ENCODE measurements around the gene VCPKMT.
A peak's percentile ranks its signal among the peaks of the same experiment; 100 is the strongest.

VCPKMT gene

DNA sequence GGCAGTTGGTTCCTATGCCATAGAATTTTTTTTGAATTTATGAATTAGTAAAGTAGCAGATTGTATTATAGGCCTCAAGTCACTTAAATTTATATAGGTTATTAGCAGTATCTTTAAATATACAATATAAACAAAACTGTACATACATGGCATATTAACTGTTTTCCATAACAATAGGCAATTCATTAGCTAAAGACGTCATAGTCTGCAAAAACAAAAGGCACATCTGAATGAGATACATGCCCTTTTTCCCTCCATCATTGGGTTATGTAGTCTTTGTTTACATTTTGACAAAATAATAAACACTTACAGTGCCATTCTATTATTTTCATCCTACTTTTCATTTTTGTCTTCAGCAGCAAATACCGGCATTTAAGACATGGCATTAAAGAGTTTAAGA is 1.1 kb upstream of the VCPKMT start:
- peaks cover 32% of the 10 kb centered on the region for H3K4me1 ChIP-seq (ENCODE audit: low read length)
- H3K9ac ChIP-seq (ENCODE audit: low read length) = no peak overlapping the region
- no peak overlapping the region for H3K4me3 ChIP-seq (ENCODE audit: low read length)
- H2AFZ ChIP-seq (ENCODE audit: low read depth, low read length) = no peak overlapping the region
- no peaks in the 10 kb centered on the region for H3K27me3 ChIP-seq (ENCODE audit: low read depth, low read length)
- H3K4me2 ChIP-seq (ENCODE audit: low read length) = no peak overlapping the region
- H3K9me3 ChIP-seq (ENCODE audit: insufficient read depth, low read length) = no peaks in the 10 kb centered on the region
- no peak overlapping the region for H3K27ac ChIP-seq (ENCODE audit: low read length)
- peaks cover 13% of the 10 kb centered on the region for H3K36me3 ChIP-seq (replicated peaks; ENCODE audit: low read depth, low read length)
- no peaks in the 10 kb centered on the region for H4K20me1 ChIP-seq (ENCODE audit: insufficient read depth, low read length)
- H3K79me2 ChIP-seq (ENCODE audit: low read length) = peaks cover 34% of the 10 kb centered on the region
- TF ChIP-seq, protein P1, sequence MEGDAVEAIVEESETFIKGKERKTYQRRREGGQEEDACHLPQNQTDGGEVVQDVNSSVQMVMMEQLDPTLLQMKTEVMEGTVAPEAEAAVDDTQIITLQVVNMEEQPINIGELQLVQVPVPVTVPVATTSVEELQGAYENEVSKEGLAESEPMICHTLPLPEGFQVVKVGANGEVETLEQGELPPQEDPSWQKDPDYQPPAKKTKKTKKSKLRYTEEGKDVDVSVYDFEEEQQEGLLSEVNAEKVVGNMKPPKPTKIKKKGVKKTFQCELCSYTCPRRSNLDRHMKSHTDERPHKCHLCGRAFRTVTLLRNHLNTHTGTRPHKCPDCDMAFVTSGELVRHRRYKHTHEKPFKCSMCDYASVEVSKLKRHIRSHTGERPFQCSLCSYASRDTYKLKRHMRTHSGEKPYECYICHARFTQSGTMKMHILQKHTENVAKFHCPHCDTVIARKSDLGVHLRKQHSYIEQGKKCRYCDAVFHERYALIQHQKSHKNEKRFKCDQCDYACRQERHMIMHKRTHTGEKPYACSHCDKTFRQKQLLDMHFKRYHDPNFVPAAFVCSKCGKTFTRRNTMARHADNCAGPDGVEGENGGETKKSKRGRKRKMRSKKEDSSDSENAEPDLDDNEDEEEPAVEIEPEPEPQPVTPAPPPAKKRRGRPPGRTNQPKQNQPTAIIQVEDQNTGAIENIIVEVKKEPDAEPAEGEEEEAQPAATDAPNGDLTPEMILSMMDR (IDR thresholded peaks at IDR 0.05; ENCODE audit: low read depth, low read length) = no peak
- no peak for TF ChIP-seq EZH2phosphoT487 (IDR thresholded peaks at IDR 0.05; ENCODE audit: low read depth)

DNA sequence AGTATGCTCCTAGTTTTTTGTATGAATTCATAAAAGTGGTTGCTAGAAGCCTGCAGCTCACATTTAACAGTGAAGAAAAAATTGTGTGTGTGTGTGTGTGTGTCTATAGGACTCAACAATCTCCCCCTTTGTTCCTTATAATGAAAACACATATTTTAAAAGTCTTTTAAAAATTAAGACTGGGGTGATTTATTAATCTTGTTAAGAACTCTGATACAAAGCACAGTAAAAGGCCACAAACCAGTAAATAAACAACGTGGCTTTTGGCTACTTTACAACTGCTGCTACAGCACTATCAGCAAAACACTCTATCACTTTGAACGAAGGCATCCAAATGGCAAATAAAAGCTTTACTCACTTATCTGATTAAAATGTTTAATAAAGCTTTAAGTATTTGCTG is 594 bp upstream of the VCPKMT start:
- Histone ChIP-seq H3K9ac (ENCODE audit: low read length) (peak overlapping the region; percentile 80), H3K4me1 (ENCODE audit: low read length) (peaks cover 32% of the 10 kb centered on the region), H3K27me3 (ENCODE audit: low read depth, low read length) (no peaks in the 10 kb centered on the region), H3K4me3 (ENCODE audit: low read length) (peak overlapping the region; percentile 85), H2AFZ (ENCODE audit: low read depth, low read length) (peak overlapping the region; percentile 80), H3K79me2 (ENCODE audit: low read length) (peaks cover 36% of the 10 kb centered on the region), H3K4me2 (ENCODE audit: low read length) (peak overlapping the region; percentile 89), H3K27ac (ENCODE audit: low read length) (peak overlapping the region; percentile 68), H3K36me3 (replicated peaks; ENCODE audit: low read depth, low read length) (peaks cover 16% of the 10 kb centered on the region), H3K9me3 (ENCODE audit: insufficient read depth, low read length) (no peaks in the 10 kb centered on the region), H4K20me1 (ENCODE audit: insufficient read depth, low read length) (no peaks in the 10 kb centered on the region)
- TF ChIP-seq, protein P1 (IDR thresholded peaks at IDR 0.05; ENCODE audit: low read depth, low read length) = no peak
- no peak for TF ChIP-seq EZH2phosphoT487 (IDR thresholded peaks at IDR 0.05; ENCODE audit: low read depth)

DNA sequence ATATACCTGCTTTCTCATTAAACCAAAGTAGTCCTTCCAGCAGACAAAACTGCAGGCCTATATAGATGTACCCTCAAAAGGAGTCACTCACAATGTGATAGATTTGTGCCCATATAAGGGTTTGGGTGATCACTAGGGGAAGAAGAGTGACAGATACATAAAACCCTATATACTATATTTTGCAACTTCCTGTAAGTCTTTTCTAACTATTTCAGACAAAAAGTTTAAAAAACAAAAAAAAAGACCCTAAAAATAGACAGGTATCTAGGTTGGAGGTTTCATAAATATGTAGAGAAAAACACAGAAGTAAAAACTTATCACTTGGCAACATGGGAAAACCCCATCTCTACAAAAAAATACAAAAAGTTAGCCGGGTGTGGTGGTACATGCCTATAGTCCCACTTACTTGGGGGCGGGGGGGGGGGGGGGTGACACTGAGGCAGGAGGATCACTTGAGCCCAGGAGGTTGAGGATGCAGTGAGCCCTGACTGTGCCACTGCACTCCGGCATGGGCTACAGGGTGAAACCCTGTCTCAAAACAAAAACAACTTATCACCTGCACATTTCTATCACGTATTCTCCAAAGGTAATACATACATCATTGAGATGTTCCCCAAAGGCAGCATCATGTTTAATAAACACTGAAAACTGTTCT is 2.9 kb downstream of the VCPKMT start:
- no peaks in the 10 kb centered on the region for H4K20me1 ChIP-seq (ENCODE audit: insufficient read depth, low read length)
- no peak for TF ChIP-seq EZH2phosphoT487 (IDR thresholded peaks at IDR 0.05; ENCODE audit: low read depth)
- TF ChIP-seq, protein P1 (IDR thresholded peaks at IDR 0.05; ENCODE audit: low read depth, low read length) = no peak
- H3K27ac ChIP-seq (ENCODE audit: low read length) = peak overlapping the region; percentile 80
- H3K4me2 ChIP-seq (ENCODE audit: low read length) = peak overlapping the region; percentile 48
- H3K4me1 ChIP-seq (ENCODE audit: low read length) = peaks cover 32% of the 10 kb centered on the region
- H3K36me3 ChIP-seq (replicated peaks; ENCODE audit: low read depth, low read length) = peaks cover 43% of the 10 kb centered on the region
- peak overlapping the region; percentile 21; the same call in 1 of the 2 replicates for H3K4me3 ChIP-seq (ENCODE audit: low read length)
- H2AFZ ChIP-seq (ENCODE audit: low read depth, low read length) = no peak overlapping the region
- H3K9ac ChIP-seq (ENCODE audit: low read length) = peak overlapping the region; percentile 36; the same call in 1 of the 2 replicates
- H3K79me2 ChIP-seq (ENCODE audit: low read length) = peaks cover 52% of the 10 kb centered on the region
- no peaks in the 10 kb centered on the region for H3K9me3 ChIP-seq (ENCODE audit: insufficient read depth, low read length)
- H3K27me3 ChIP-seq (ENCODE audit: low read depth, low read length) = no peaks in the 10 kb centered on the region

DNA sequence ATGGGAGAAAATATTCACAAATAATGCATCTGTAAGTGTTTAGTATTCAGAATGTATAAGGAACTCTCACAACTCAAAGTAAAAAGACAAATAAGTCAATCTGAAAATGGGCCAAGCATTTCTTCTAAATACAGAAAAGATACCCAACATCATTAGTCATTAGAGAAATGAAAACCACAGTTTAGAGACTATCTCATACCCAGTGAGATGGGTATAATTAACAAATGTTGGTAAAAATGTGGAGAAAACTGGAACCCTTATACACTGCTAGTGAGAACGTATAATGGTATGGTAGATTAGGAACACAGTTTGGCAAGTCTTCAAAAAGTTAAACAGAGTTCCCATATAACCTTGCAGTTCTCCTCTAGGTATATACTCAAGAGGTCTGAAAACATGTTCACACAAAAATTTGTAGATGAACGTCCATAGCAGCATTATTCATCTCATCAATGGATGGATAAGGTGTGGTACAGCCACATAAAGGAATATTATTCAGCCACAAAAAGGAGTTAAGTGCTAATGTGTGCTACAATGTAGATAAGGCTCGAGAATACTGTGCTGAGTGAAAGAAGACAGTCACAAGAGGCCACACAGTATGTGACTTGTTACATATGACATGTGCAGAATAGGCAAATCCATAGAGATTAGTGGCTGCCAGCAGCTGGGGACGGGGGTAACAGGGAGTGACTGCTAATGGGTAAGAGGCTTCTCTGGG is 5.9 kb downstream of the VCPKMT start:
- no peak for TF ChIP-seq EZH2phosphoT487 (IDR thresholded peaks at IDR 0.05; ENCODE audit: low read depth)
- TF ChIP-seq, protein P1 (IDR thresholded peaks at IDR 0.05; ENCODE audit: low read depth, low read length) = no peak
- H3K4me1 ChIP-seq (ENCODE audit: low read length) = peaks cover 26% of the 10 kb centered on the region
- H3K36me3 ChIP-seq (replicated peaks; ENCODE audit: low read depth, low read length) = peaks cover 50% of the 10 kb centered on the region
- no peak overlapping the region for H3K4me2 ChIP-seq (ENCODE audit: low read length)
- H3K9ac ChIP-seq (ENCODE audit: low read length) = no peak overlapping the region
- H3K9me3 ChIP-seq (ENCODE audit: insufficient read depth, low read length) = no peaks in the 10 kb centered on the region
- H3K4me3 ChIP-seq (ENCODE audit: low read length) = no peak overlapping the region
- H4K20me1 ChIP-seq (ENCODE audit: insufficient read depth, low read length) = no peaks in the 10 kb centered on the region
- H2AFZ ChIP-seq (ENCODE audit: low read depth, low read length) = no peak overlapping the region
- H3K27ac ChIP-seq (ENCODE audit: low read length) = no peak overlapping the region
- H3K79me2 ChIP-seq (ENCODE audit: low read length) = peaks cover 42% of the 10 kb centered on the region
- no peaks in the 10 kb centered on the region for H3K27me3 ChIP-seq (ENCODE audit: low read depth, low read length)

Data from OCI-LY3 (cell line).